ENCODE results near the gene ZFYVE28. TPM values are rescaled to one million over a fixed set of nuclear protein-coding genes. Genes with fewer than 3 reads are reported as not detected.

The ZFYVE28 gene
- total and polyA plus RNA-seq, 11 donors = 2.6 to 11.9 (median 5.5) TPM

DNA sequence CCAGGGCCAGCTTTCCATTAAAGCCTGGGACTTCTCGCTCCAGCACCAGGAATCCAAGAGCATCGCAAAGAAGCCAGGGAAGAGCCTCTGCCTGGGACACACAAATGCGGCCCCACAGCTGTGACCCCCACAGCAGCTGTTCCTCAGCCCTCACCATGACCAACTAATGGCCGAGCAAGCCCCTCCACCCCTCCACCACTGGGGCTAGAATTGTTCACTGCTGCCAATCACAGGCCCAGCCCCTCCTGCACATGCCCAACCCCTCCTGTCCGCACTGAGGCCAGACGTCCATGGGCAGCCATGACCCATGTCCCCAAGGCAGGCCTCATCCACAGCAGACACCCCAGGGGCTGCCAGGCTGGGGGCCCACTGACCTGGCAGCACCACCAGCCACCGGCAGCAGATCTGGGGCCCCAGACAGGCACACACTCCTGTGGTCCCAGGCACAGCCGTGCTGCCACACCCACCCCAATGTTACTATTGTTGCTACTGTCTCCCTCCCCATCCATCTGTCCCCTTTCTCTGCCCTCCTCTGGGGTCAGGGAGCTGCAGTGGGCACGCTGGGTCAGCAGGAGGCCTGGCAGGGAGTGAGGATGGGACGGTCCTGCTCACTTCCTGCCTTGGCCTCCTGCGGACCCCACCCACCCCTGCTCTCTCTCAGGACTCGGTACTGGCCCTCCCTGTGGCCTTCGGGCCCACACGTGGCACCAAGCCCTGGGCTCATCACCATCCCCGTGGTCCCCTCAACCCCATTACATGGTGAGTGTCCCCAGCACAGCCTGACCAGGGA, 56.0 kb downstream of the ZFYVE28 start:
- H3K9me3 ChIP-seq = no peaks in the 10 kb centered on the region
- no peak overlapping the region for H3K4me3 ChIP-seq
- ATAC-seq (no peak), DNase-seq (peak in 1 of 5 donors; percentile 19)
- peaks cover 0 to 34% (median 11%) of the 10 kb centered on the region in 12 donors for H3K4me1 ChIP-seq
- intact Hi-C loops (cut with DNase I) = no loop called here
- TF ChIP-seq, protein P1, sequence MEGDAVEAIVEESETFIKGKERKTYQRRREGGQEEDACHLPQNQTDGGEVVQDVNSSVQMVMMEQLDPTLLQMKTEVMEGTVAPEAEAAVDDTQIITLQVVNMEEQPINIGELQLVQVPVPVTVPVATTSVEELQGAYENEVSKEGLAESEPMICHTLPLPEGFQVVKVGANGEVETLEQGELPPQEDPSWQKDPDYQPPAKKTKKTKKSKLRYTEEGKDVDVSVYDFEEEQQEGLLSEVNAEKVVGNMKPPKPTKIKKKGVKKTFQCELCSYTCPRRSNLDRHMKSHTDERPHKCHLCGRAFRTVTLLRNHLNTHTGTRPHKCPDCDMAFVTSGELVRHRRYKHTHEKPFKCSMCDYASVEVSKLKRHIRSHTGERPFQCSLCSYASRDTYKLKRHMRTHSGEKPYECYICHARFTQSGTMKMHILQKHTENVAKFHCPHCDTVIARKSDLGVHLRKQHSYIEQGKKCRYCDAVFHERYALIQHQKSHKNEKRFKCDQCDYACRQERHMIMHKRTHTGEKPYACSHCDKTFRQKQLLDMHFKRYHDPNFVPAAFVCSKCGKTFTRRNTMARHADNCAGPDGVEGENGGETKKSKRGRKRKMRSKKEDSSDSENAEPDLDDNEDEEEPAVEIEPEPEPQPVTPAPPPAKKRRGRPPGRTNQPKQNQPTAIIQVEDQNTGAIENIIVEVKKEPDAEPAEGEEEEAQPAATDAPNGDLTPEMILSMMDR (IDR thresholded peaks at IDR 0.05) = no peak
- no peak for TF ChIP-seq POLR2A (IDR thresholded peaks at IDR 0.05)
- no peaks in the 10 kb centered on the region for H3K27me3 ChIP-seq
- WGBS, 4 donors = 76 to 86% (median 83%) methylated on average over 10 to 15 of the region's 15 CpGs
- no peaks in the 10 kb centered on the region for H3K36me3 ChIP-seq
- H3K27ac ChIP-seq = no peak overlapping the region

DNA sequence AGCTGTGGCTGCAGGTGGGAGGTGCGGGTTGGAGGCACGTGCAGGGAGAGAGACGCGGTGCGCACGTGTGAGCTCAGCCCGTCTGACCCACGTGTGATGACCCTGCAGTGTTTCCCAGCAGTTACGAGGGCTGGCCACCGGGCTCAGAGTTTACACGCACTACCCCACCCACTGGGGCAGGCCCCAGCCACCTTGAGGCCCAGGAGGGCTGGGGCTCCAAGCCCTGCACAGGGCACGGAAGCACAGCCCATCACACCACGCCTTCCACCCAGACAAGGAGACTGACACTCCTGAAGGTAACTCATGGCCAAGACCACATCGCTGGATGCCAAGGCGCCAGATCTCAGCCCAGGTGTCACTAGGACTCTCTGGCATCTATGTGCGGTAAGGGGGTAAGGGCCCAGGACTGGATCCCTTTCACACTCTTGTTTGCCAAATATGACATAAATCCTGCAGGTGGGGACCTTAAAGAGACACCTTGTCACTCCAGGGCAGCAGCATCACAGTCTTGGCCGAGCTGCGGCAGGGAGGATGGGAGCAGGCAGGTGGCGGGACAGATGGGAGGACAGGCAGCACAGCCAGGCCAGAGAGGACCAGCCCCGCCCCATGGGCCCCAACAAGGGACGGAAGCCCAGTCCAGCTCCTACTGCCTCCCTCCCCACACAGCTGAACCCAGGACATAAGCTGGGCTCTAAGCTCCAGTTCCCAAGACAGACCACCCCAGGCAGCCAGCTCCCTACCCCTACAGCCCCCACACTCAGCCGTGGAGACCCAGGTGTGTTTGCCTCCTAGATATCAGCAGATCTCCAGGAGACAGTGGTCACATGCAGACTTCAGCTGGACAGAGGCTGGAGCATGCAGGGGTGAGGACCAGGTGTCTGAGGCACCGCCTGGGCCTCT, 56.8 kb downstream of the ZFYVE28 start:
- DNase-seq (peak in 1 of 5 donors; percentile 25), ATAC-seq (no peak)
- H3K4me3 ChIP-seq = no peak overlapping the region
- no peaks in the 10 kb centered on the region for H3K36me3 ChIP-seq
- no peak for TF ChIP-seq POLR2A (IDR thresholded peaks at IDR 0.05)
- TF ChIP-seq, protein P1 (IDR thresholded peaks at IDR 0.05) = no peak
- H3K27ac ChIP-seq = no peak overlapping the region
- H3K4me1 ChIP-seq = peaks cover 0 to 34% (median 11%) of the 10 kb centered on the region in 12 donors
- no peaks in the 10 kb centered on the region for H3K27me3 ChIP-seq
- WGBS, 4 donors = 87 to 96% (median 88%) methylated on average over 18 to 23 of the region's 23 CpGs
- no peaks in the 10 kb centered on the region for H3K9me3 ChIP-seq
- intact Hi-C loops (cut with DNase I) = no loop called here

DNA sequence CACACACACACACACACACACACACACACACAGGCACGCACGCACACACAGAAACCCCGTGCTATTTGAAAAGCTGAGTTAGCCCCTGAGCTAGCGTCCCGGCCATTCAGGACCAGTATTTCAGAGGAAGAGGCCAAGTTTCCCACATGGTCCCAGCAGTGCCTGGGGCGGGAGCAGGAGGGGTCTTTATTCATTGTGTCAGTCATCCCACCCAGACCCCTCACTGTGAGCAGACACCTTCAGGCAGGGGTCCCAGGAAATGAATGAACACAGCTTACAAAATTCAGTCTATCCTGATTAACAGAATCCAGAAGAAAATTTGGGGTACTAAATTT, 58.1 kb downstream of the ZFYVE28 start:
- ATAC-seq = no peak
- intact Hi-C loops (cut with DNase I) = no loop called here
- TF ChIP-seq, protein P1 (IDR thresholded peaks at IDR 0.05) = no peak
- TF ChIP-seq POLR2A (IDR thresholded peaks at IDR 0.05) = no peak
- Histone ChIP-seq H3K4me3 (no peak overlapping the region), H3K27me3 (no peaks in the 10 kb centered on the region), H3K27ac (no peak overlapping the region), H3K4me1 (peaks cover 0 to 28% (median 11%) of the 10 kb centered on the region in 12 donors), H3K36me3 (no peaks in the 10 kb centered on the region), H3K9me3 (no peaks in the 10 kb centered on the region)
- no peak for DNase-seq
- 79 to 87% (median 85%) methylated on average over 6 of the region's 6 CpGs for WGBS, 4 donors
